ENCODE data around the gene VAT1. TPM values are rescaled to one million over a fixed set of nuclear protein-coding genes. Genes with fewer than 3 reads are reported as not detected.

Gene VAT1
- total and polyA plus RNA-seq, 2 donors (not counting 1 experiment from before 2014, with no cell fraction given): 234 to 297 TPM

DNA sequence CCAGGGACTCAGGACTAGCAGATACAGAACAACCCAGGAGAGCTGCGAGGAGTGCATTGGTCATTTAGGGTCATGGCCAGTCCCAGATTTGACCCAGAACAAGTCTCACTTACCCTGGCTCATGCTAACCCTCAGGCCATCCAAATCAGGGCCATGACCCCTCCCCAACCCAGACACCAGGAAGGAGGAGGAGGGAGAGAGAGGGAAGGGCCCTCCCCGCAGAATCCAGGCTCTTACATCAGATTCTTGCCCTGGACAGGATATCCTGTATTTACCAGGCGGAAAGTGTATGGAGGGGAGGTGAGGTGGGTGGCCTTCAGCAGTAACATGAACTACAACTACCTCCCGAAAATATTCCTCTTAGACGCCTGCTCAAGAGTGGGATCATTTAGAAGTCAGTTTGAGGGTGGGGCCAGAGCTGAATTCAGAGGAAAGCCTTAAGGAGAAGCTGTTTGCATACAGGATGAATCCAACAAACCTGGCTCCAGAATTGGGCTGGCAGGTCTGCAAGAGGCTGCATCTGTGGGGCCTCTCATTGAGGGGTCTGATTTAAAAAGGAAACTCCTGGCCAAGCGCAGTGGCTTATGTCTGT lies 2.1 kb downstream of the VAT1 start:
- DNase-seq (ENCODE audit: low read depth in 2 of 2): no peak
- H3K79me2 ChIP-seq (ENCODE audit: control insufficient read depth, insufficient read depth, low read length): peaks cover 33% of the 10 kb centered on the region
- no peaks in the 10 kb centered on the region for H3K27me3 ChIP-seq (ENCODE audit: control insufficient read depth, insufficient read depth, low read length)

GRCh38 chr17:43019418-43019817 lies 2.8 kb downstream of the VAT1 start:
- no peaks in the 10 kb centered on the region for H3K27me3 ChIP-seq (ENCODE audit: control insufficient read depth, insufficient read depth, low read length)

More for the DNA sequence above, 2.1 kb downstream of the VAT1 start:
- Histone ChIP-seq H3K4me2 (ENCODE audit: extremely low read depth, insufficient read depth, low read length) (peak overlapping the region; percentile 62), H3K4me1 (ENCODE audit: control insufficient read depth, extremely low read depth, insufficient read depth, low read length) (peaks cover 17% of the 10 kb centered on the region), H3K9ac (ENCODE audit: insufficient read depth, low read length) (no peak overlapping the region), H3K9me3 (ENCODE audit: control insufficient read depth, insufficient read depth, low read depth, low read length) (no peaks in the 10 kb centered on the region), H4K20me1 (ENCODE audit: control insufficient read depth, extremely low read depth, insufficient read depth, low read length) (no peaks in the 10 kb centered on the region), H3K27ac (ENCODE audit: insufficient read depth, low read length) (peak overlapping the region; percentile 38), H3K36me3 (ENCODE audit: control insufficient read depth, insufficient read depth, low read length) (peaks cover 12% of the 10 kb centered on the region), H3K4me3 (replicated peaks in 1 of 4; ENCODE audit: control extremely low read depth in 1 of 4, insufficient read depth in 1 of 4, low read depth in 3 of 4, low read length in 4 of 4) (peak overlapping the region in 2 of 4 experiments; percentile 17 to 74), H2AFZ (ENCODE audit: low read length) (no peak overlapping the region)
- TF ChIP-seq EZH2 (IDR thresholded peaks at IDR 0.05; ENCODE audit: low read length, missing control alignments) (no peak), CTCF (conservative IDR thresholded peaks at IDR 0.05 in 1 of 2, IDR thresholded peaks at IDR 0.05 in 1 of 2; ENCODE audit: low read depth in 1 of 2, low read length in 2 of 2) (no peak)

GRCh38 chr17:43018932-43019331 lies 3.3 kb downstream of the VAT1 start:
- H3K4me3 ChIP-seq (replicated peaks in 1 of 4; ENCODE audit: control extremely low read depth in 1 of 4, insufficient read depth in 1 of 4, low read depth in 3 of 4, low read length in 4 of 4): peak overlapping the region in 1 of 4 experiments; percentile 74
- H3K27ac ChIP-seq (ENCODE audit: insufficient read depth, low read length): no peak overlapping the region
- H3K4me2 ChIP-seq (ENCODE audit: extremely low read depth, insufficient read depth, low read length): no peak overlapping the region
- no peaks in the 10 kb centered on the region for H4K20me1 ChIP-seq (ENCODE audit: control insufficient read depth, extremely low read depth, insufficient read depth, low read length)
- H2AFZ ChIP-seq (ENCODE audit: low read length): no peak overlapping the region
- TF ChIP-seq CTCF (conservative IDR thresholded peaks at IDR 0.05 in 1 of 2, IDR thresholded peaks at IDR 0.05 in 1 of 2; ENCODE audit: low read depth in 1 of 2, low read length in 2 of 2): no peak
- TF ChIP-seq EZH2 (IDR thresholded peaks at IDR 0.05; ENCODE audit: low read length, missing control alignments): no peak
- H3K9ac ChIP-seq (ENCODE audit: insufficient read depth, low read length): no peak overlapping the region
- no peaks in the 10 kb centered on the region for H3K27me3 ChIP-seq (ENCODE audit: control insufficient read depth, insufficient read depth, low read length)
- peaks cover 13% of the 10 kb centered on the region for H3K4me1 ChIP-seq (ENCODE audit: control insufficient read depth, extremely low read depth, insufficient read depth, low read length)
- H3K9me3 ChIP-seq (ENCODE audit: control insufficient read depth, insufficient read depth, low read depth, low read length): no peaks in the 10 kb centered on the region
- peaks cover 12% of the 10 kb centered on the region for H3K36me3 ChIP-seq (ENCODE audit: control insufficient read depth, insufficient read depth, low read length)
- H3K79me2 ChIP-seq (ENCODE audit: control insufficient read depth, insufficient read depth, low read length): peaks cover 33% of the 10 kb centered on the region
- peak in 1 of 2 donors; percentile 57 for DNase-seq (ENCODE audit: low read depth in 2 of 2)

More at GRCh38 chr17:43019418-43019817, 2.8 kb downstream of the VAT1 start:
- DNase-seq (ENCODE audit: low read depth in 2 of 2): peak in 1 of 2 donors; percentile 39
- H3K4me2 ChIP-seq (ENCODE audit: extremely low read depth, insufficient read depth, low read length): peak overlapping the region; percentile 62
- H4K20me1 ChIP-seq (ENCODE audit: control insufficient read depth, extremely low read depth, insufficient read depth, low read length): no peaks in the 10 kb centered on the region
- H3K4me3 ChIP-seq (replicated peaks in 1 of 4; ENCODE audit: control extremely low read depth in 1 of 4, insufficient read depth in 1 of 4, low read depth in 3 of 4, low read length in 4 of 4): peak overlapping the region in 3 of 4 experiments; percentile 7 to 74 (median 8)
- peaks cover 33% of the 10 kb centered on the region for H3K79me2 ChIP-seq (ENCODE audit: control insufficient read depth, insufficient read depth, low read length)
- no peak overlapping the region for H3K9ac ChIP-seq (ENCODE audit: insufficient read depth, low read length)
- H2AFZ ChIP-seq (ENCODE audit: low read length): no peak overlapping the region
- H3K9me3 ChIP-seq (ENCODE audit: control insufficient read depth, insufficient read depth, low read depth, low read length): no peaks in the 10 kb centered on the region
- H3K27ac ChIP-seq (ENCODE audit: insufficient read depth, low read length): no peak overlapping the region
- H3K36me3 ChIP-seq (ENCODE audit: control insufficient read depth, insufficient read depth, low read length): peaks cover 12% of the 10 kb centered on the region
- TF ChIP-seq CTCF (conservative IDR thresholded peaks at IDR 0.05 in 1 of 2, IDR thresholded peaks at IDR 0.05 in 1 of 2; ENCODE audit: low read depth in 1 of 2, low read length in 2 of 2) (no peak), EZH2 (IDR thresholded peaks at IDR 0.05; ENCODE audit: low read length, missing control alignments) (no peak)
- peaks cover 13% of the 10 kb centered on the region for H3K4me1 ChIP-seq (ENCODE audit: control insufficient read depth, extremely low read depth, insufficient read depth, low read length)
